Karpas-422 (cell line): ENCODE data around the gene MUC3A. TPM values are rescaled to one million over a fixed set of nuclear protein-coding genes. Genes with fewer than 3 reads are reported as not detected.
"Not testable (repeated sequence)": the region's sequence is repeated elsewhere in the genome, so short reads cannot be mapped to it uniquely, and the experiment has no call there.

Experiments
- DNase-seq: peaks from one replicate; pipeline ENCODE4 v3.0.0-alpha.2; 2015
- H2AFZ ChIP-seq: fragments of 200-600 bp; sonication (generic); 2 replicates; pipeline ENCODE4 v1.6.1; 2014; ENCODE audit warnings: antibody characterized with exemption, low read length, mixed read lengths
- H3K27ac ChIP-seq: fragments of 200-600 bp; sonication (generic); 2 replicates; pipeline ENCODE4 v1.5.1; 2014; ENCODE audit warnings: mild to moderate bottlenecking, low read length, moderate library complexity
- H3K27me3 ChIP-seq: fragments of 200-600 bp; sonication (generic); 2 replicates; pipeline ENCODE4 v1.6.1; 2014; ENCODE audit warnings: low read length, mixed read lengths
- H3K36me3 ChIP-seq: fragments of 200-600 bp; sonication (generic); 2 replicates; pipeline ENCODE4 v1.6.1; 2014; ENCODE audit warnings: low read length, mixed read lengths; ENCODE audit not compliant: insufficient read depth
- H3K4me1 ChIP-seq: fragments of 200-600 bp; sonication (generic); 2 replicates; pipeline ENCODE4 v1.6.1; 2014; ENCODE audit warnings: mild to moderate bottlenecking, low read length, mixed read lengths
- H3K4me2 ChIP-seq: fragments of 200-600 bp; sonication (generic); 2 replicates; pipeline ENCODE4 v1.6.1; 2014; ENCODE audit warnings: low read length, low read depth, mild to moderate bottlenecking; ENCODE audit not compliant: poor library complexity, severe bottlenecking
- H3K4me3 ChIP-seq: fragments of 200-600 bp; sonication (generic); 2 replicates; pipeline ENCODE4 v1.5.1; 2014; ENCODE audit warnings: mild to moderate bottlenecking, antibody characterized with exemption, low read length, mixed read lengths
- H3K79me2 ChIP-seq: fragments of 200-600 bp; sonication (generic); 2 replicates; pipeline ENCODE4 v1.6.1; 2014; ENCODE audit warnings: mild to moderate bottlenecking, low read length, mixed read lengths
- H3K9ac ChIP-seq: fragments of 200-600 bp; sonication (generic); 2 replicates; pipeline ENCODE4 v1.6.0; 2014; ENCODE audit warnings: low read length
- H3K9me2 ChIP-seq: fragments of 200-600 bp; sonication (generic), shearing (Covaris generic); replicated peaks from 2 replicates; pipeline ENCODE4 v1.6.0; 2014; ENCODE audit warnings: mild to moderate bottlenecking, low read length, moderate library complexity; ENCODE audit not compliant: insufficient read depth
- H3K9me3 ChIP-seq: fragments of 300-700, 200-600 bp; sonication (generic); 2 replicates; pipeline ENCODE4 v1.6.1; 2014; ENCODE audit warnings: low read length, mixed read lengths
- H4K20me1 ChIP-seq: fragments of 200-600 bp; sonication (generic); 2 replicates; pipeline ENCODE4 v1.6.1; 2014; ENCODE audit warnings: mild to moderate bottlenecking, antibody characterized with exemption, low read length, low read depth; ENCODE audit not compliant: insufficient read depth
- total RNA-seq: library from RNA; depleted of rRNA; stranded (reverse); fragments of >200 nt; shearing (Covaris generic); gene quantifications from 2 replicates; pipeline ENCODE4 v1.2.3, GENCODE V29; 2014; ENCODE audit warnings: low replicate concordance

The MUC3A gene
- total RNA-seq, 1 experiment from 2014 or later, result not detected

GRCh38 chr7:100985033-100985797 lies 35.9 kb downstream of the MUC3A start:
- not testable (repeated sequence) for H3K9me2 ChIP-seq, H3K9ac ChIP-seq, H3K4me1 ChIP-seq, H3K27me3 ChIP-seq, H3K36me3 ChIP-seq, H3K4me3 ChIP-seq, H2AFZ ChIP-seq, H4K20me1 ChIP-seq, DNase-seq, H3K9me3 ChIP-seq, H3K27ac ChIP-seq, H3K4me2 ChIP-seq, H3K79me2 ChIP-seq

DNA sequence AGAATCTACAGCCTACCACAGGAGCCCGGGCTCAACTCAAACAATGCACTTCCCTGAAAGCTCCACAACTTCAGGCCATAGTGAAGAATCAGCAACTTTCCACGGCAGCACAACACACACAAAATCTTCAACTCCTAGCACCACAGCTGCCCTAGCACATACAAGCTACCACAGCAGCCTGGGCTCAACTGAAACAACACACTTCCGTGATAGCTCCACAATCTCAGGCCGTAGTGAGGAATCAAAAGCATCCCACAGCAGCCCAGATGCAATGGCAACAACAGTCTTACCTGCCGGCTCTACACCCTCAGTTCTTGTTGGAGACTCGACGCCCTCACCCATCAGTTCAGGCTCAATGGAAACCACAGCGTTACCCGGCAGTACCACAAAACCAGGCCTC lies 42.3 kb downstream of the MUC3A start:
- no peak for DNase-seq
- Histone ChIP-seq H3K9me3 (no peaks in the 10 kb centered on the region), H3K36me3 (no peaks in the 10 kb centered on the region), H3K27ac (no peak overlapping the region), H3K27me3 (no peaks in the 10 kb centered on the region), H3K4me3 (no peak overlapping the region), H3K79me2 (no peaks in the 10 kb centered on the region), H3K9me2 (no peaks in the 10 kb centered on the region), H3K9ac (no peak overlapping the region), H2AFZ (no peak overlapping the region), H4K20me1 (no peaks in the 10 kb centered on the region), H3K4me1 (no peaks in the 10 kb centered on the region), H3K4me2 (no peak overlapping the region)

DNA sequence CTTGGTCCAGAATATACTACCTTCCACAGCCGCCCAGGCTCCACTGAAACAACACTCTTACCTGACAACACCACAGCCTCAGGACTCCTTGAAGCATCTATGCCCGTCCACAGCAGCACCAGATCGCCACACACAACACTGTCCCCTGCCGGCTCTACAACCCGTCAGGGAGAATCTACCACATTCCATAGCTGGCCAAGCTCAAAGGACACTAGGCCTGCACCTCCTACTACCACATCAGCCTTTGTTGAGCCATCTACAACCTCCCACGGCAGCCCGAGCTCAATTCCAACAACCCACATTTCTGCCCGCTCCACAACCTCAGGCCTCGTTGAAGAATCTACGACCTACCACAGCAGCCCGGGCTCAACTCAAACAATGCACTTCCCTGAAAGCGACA lies 42.9 kb downstream of the MUC3A start:
- H4K20me1 ChIP-seq, H3K9ac ChIP-seq, H3K27ac ChIP-seq, H3K4me2 ChIP-seq, H3K36me3 ChIP-seq, H2AFZ ChIP-seq, H3K9me3 ChIP-seq, H3K27me3 ChIP-seq, H3K79me2 ChIP-seq, H3K4me3 ChIP-seq, H3K9me2 ChIP-seq, DNase-seq, H3K4me1 ChIP-seq: not testable (repeated sequence)

DNA sequence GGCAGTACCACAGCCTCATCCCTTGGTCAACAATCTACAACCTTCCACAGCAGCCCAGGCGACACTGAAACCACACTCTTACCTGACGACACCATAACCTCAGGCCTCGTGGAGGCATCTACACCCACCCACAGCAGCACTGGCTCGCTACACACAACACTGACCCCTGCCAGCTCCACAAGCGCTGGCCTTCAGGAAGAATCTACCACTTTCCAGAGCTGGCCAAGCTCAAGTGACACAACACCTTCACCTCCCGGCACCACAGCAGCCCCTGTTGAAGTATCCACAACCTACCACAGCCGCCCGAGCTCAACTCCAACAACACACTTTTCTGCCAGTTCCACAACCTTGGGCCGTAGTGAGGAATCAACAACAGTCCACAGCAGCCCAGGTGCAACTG lies 45.3 kb downstream of the MUC3A start:
- not testable (repeated sequence) for H4K20me1 ChIP-seq, H3K27ac ChIP-seq, H3K4me1 ChIP-seq, H2AFZ ChIP-seq, H3K4me2 ChIP-seq, H3K9ac ChIP-seq, H3K9me3 ChIP-seq, H3K4me3 ChIP-seq, H3K27me3 ChIP-seq, DNase-seq, H3K36me3 ChIP-seq, H3K9me2 ChIP-seq, H3K79me2 ChIP-seq

DNA sequence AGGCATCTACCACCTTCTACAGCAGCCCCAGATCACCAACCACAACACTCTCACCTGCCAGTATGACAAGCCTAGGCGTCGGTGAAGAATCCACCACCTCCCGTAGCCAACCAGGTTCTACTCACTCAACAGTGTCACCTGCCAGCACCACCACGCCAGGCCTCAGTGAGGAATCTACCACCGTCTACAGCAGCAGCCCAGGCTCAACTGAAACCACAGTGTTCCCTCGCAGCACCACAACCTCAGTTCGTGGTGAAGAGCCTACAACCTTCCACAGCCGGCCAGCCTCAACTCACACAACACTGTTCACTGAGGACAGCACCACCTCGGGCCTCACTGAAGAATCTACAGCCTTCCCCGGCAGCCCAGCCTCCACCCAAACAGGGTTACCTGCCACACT lies 49.2 kb downstream of the MUC3A start:
- H3K4me1 ChIP-seq, H3K27me3 ChIP-seq, H3K4me3 ChIP-seq, H3K9me3 ChIP-seq, DNase-seq, H3K27ac ChIP-seq, H3K9me2 ChIP-seq, H3K79me2 ChIP-seq, H3K4me2 ChIP-seq, H4K20me1 ChIP-seq, H3K36me3 ChIP-seq, H2AFZ ChIP-seq, H3K9ac ChIP-seq: not testable (repeated sequence)

GRCh38 chr7:100999334-100999733 lies 50.0 kb downstream of the MUC3A start:
- not testable (repeated sequence) for H3K36me3 ChIP-seq, H2AFZ ChIP-seq, H3K4me2 ChIP-seq, H3K4me1 ChIP-seq, H3K27me3 ChIP-seq, H3K9ac ChIP-seq, H3K9me2 ChIP-seq, H3K4me3 ChIP-seq, H3K27ac ChIP-seq, DNase-seq, H3K9me3 ChIP-seq, H3K79me2 ChIP-seq, H4K20me1 ChIP-seq

DNA sequence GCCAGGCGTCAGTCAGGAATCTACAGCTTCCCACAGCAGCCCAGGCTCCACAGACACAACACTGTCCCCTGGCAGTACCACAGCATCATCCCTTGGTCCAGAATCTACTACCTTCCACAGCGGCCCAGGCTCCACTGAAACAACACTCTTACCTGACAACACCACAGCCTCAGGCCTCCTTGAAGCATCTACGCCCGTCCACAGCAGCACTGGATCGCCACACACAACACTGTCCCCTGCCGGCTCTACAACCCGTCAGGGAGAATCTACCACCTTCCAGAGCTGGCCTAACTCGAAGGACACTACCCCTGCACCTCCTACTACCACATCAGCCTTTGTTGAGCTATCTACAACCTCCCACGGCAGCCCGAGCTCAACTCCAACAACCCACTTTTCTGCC lies 50.7 kb downstream of the MUC3A start:
- H3K27ac ChIP-seq, H3K27me3 ChIP-seq, H3K4me1 ChIP-seq, H3K4me2 ChIP-seq, H3K9ac ChIP-seq, H3K4me3 ChIP-seq, H2AFZ ChIP-seq, H3K9me3 ChIP-seq, H3K36me3 ChIP-seq, H4K20me1 ChIP-seq, H3K9me2 ChIP-seq, H3K79me2 ChIP-seq, DNase-seq: not testable (repeated sequence)

DNA sequence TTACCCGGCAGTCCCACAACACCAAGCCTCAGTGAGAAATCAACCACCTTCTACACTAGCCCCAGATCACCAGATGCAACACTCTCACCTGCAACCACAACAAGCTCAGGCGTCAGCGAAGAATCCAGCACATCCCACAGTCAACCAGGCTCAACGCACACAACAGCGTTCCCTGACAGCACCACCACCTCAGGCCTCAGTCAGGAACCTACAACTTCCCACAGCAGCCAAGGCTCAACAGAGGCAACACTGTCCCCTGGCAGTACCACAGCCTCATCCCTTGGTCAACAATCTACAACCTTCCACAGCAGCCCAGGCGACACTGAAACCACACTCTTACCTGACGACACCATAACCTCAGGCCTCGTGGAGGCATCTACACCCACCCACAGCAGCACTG lies 53.0 kb downstream of the MUC3A start:
- DNase-seq, H3K4me1 ChIP-seq, H3K4me3 ChIP-seq, H3K9me2 ChIP-seq, H3K36me3 ChIP-seq, H3K79me2 ChIP-seq, H3K27me3 ChIP-seq, H4K20me1 ChIP-seq, H3K27ac ChIP-seq, H3K9ac ChIP-seq, H3K9me3 ChIP-seq, H3K4me2 ChIP-seq, H2AFZ ChIP-seq: not testable (repeated sequence)

GRCh38 chr7:101007361-101007760 lies 58.0 kb downstream of the MUC3A start:
- not testable (repeated sequence) for H3K9me2 ChIP-seq, H3K27me3 ChIP-seq, H4K20me1 ChIP-seq, DNase-seq, H3K4me2 ChIP-seq, H2AFZ ChIP-seq, H3K79me2 ChIP-seq, H3K4me3 ChIP-seq, H3K27ac ChIP-seq, H3K36me3 ChIP-seq, H3K4me1 ChIP-seq, H3K9me3 ChIP-seq, H3K9ac ChIP-seq
